Esophagus squamous epithelium (tissue), 4 donors: ENCODE data around the gene NDUFS1.

Experiments used
- POLR2A ChIP-seq, 4 donors: fragments of 450-650 bp; IDR thresholded peaks; one replicate each; pipeline ENCODE4 v1.6.1; 2017; ENCODE audit warnings: antibody characterized with exemption in 4 of 4, mild to moderate bottlenecking in 4 of 4, moderate library complexity in 3 of 4
- TF ChIP-seq, protein P1 (sequence below), 6 experiments: fragments of 450-650 bp in 4 of 6; fragments of 200-600 bp in 2 of 6; sonication (generic) in 2 of 6; IDR thresholded peaks; one replicate each; pipeline ENCODE4 v1.5.1; 2016 to 2019; ENCODE audit warnings: antibody characterized with exemption in 6 of 6, mild to moderate bottlenecking in 4 of 6, moderate library complexity in 4 of 6

DNA sequence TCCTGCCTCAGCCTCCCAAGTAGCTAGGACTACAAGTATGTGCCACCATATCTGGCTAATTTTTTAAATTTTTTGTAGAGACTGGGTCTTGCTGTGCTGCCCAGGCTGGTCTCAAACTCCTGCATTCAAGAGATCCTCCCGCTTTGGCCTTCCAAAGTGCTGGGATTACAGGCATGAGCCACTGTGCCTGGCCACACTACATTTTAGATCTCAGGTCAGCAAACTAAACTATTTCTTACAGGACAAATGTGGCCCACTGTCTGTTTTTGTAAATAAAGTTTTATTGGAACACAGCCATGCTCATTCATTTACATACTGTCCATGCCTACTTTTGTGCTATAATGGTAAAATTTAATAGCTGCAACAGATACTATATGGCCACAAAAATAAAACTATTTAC, 91.0 kb downstream of the NDUFS1 start:
- TF ChIP-seq, protein P1, sequence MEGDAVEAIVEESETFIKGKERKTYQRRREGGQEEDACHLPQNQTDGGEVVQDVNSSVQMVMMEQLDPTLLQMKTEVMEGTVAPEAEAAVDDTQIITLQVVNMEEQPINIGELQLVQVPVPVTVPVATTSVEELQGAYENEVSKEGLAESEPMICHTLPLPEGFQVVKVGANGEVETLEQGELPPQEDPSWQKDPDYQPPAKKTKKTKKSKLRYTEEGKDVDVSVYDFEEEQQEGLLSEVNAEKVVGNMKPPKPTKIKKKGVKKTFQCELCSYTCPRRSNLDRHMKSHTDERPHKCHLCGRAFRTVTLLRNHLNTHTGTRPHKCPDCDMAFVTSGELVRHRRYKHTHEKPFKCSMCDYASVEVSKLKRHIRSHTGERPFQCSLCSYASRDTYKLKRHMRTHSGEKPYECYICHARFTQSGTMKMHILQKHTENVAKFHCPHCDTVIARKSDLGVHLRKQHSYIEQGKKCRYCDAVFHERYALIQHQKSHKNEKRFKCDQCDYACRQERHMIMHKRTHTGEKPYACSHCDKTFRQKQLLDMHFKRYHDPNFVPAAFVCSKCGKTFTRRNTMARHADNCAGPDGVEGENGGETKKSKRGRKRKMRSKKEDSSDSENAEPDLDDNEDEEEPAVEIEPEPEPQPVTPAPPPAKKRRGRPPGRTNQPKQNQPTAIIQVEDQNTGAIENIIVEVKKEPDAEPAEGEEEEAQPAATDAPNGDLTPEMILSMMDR (IDR thresholded peaks at IDR 0.05) = no peak
- TF ChIP-seq POLR2A (IDR thresholded peaks at IDR 0.05) = no peak
